HepG2 (cell line): Measurements from ENCODE around the gene PAFAH1B2. TPM values are rescaled to one million over a fixed set of nuclear protein-coding genes. Genes with fewer than 3 reads are reported as not detected.

Experiments used
- ATF7-NPFF ChIP-seq: sonication (generic); formaldehyde crosslinking; IDR thresholded peaks from 2 replicates; pipeline ENCODE4 v1.8.1; 2023; ENCODE audit warnings: mild to moderate bottlenecking, low read depth, missing genetic modification reagents, moderate library complexity
- DDIT3 ChIP-seq: sonication (generic); formaldehyde crosslinking; IDR thresholded peaks from 2 replicates; pipeline ENCODE4 v1.4.0; 2020; ENCODE audit warnings: mild to moderate bottlenecking, missing genetic modification reagents
- EEA1 ChIP-seq: sonication (generic); formaldehyde crosslinking; IDR thresholded peaks from 2 replicates; pipeline ENCODE4 v1.5.1; 2020; ENCODE audit warnings: mild to moderate bottlenecking, missing genetic modification reagents, borderline replicate concordance
- ELF1 ChIP-seq: sonication (generic); formaldehyde crosslinking; IDR thresholded peaks from 2 replicates; pipeline ENCODE4 v1.4.0; 2020; ENCODE audit warnings: missing genetic modification reagents
- FOXO1 ChIP-seq: sonication (generic); formaldehyde crosslinking; IDR thresholded peaks from 2 replicates; pipeline ENCODE4 v1.4.0; 2020; ENCODE audit warnings: missing genetic modification reagents
- GLI4 ChIP-seq: sonication (generic); formaldehyde crosslinking; IDR thresholded peaks from 2 replicates; pipeline ENCODE4 v1.5.1; 2020; ENCODE audit warnings: missing genetic modification reagents, mild to moderate bottlenecking, moderate library complexity, borderline replicate concordance
- HHEX ChIP-seq: IDR thresholded peaks from 2 replicates; pipeline ENCODE4 v1.6.1; 2016; ENCODE audit warnings: control low read depth
- KDM5A ChIP-seq: fragments of 200-600 bp; sonication (generic); IDR thresholded peaks from 2 replicates; pipeline ENCODE4 v1.7.0; 2018; ENCODE audit warnings: antibody characterized with exemption, mild to moderate bottlenecking, low read length, borderline replicate concordance
- KLF13 ChIP-seq: sonication (generic); formaldehyde crosslinking; IDR thresholded peaks from 2 replicates; pipeline ENCODE4 v1.4.0; 2020; ENCODE audit warnings: mild to moderate bottlenecking, missing genetic modification reagents
- SNRNP70 ChIP-seq: fragments of 200-400 bp; formaldehyde crosslinking; IDR thresholded peaks from 2 replicates; pipeline ENCODE4 v1.6.1; 2017; ENCODE audit warnings: mild to moderate bottlenecking, low read depth, low read length, moderate library complexity
- TEF ChIP-seq: sonication (generic); formaldehyde crosslinking; IDR thresholded peaks from 2 replicates; pipeline ENCODE4 v1.5.0; 2020; ENCODE audit warnings: missing genetic modification reagents
- ZFP1 ChIP-seq: IDR thresholded peaks from 2 replicates; pipeline ENCODE4 v1.6.1; 2016
- ZNF232 ChIP-seq: sonication (generic); formaldehyde crosslinking; IDR thresholded peaks from 2 replicates; pipeline ENCODE4 v1.4.0; 2020; ENCODE audit warnings: missing genetic modification reagents, borderline replicate concordance
- ZNF280D ChIP-seq: sonication (generic); formaldehyde crosslinking; IDR thresholded peaks from 2 replicates; pipeline ENCODE4 v1.5.1; 2020; ENCODE audit warnings: mild to moderate bottlenecking, missing genetic modification reagents
- ZNF644 ChIP-seq: IDR thresholded peaks from 2 replicates; pipeline ENCODE4 v1.6.1; 2016; ENCODE audit warnings: low read depth
- ZSCAN9 ChIP-seq: IDR thresholded peaks from 2 replicates; pipeline ENCODE4 v1.6.1; 2016; ENCODE audit warnings: borderline replicate concordance
- polyA plus RNA-seq, 8 experiments: library from polyadenylated mRNA; depleted of rRNA in 3 of 8; stranded (reverse) in 7 of 8; unstranded in 1 of 8; fragments of >200 nt; fragmentation: Illumina TruSeq in 4 of 8; extraction: Trizol in 4 of 8; gene quantifications; 2 replicates each; pipeline versions ENCODE4 v1.2.1 to v1.2.3, GENCODE V29; 2011 to 2016; ENCODE audit warnings: low read depth in 4 of 8, missing spikeins in 1 of 8, mixed read lengths in 1 of 8; ENCODE audit not compliant: insufficient read depth in 1 of 8
- total RNA-seq, 5 experiments: library from RNA; depleted of rRNA; stranded (reverse); fragments of >200 nt; fragmentation: Illumina TruSeq; extraction: Trizol; gene quantifications; 2 replicates each; pipeline ENCODE4 v1.2.3, GENCODE V29; 2016; ENCODE audit warnings: low read depth in 1 of 5
- TF ChIP-seq, protein P1 (sequence below): IDR thresholded peaks from 2 replicates; pipeline ENCODE4 v1.6.1; 2012; ENCODE audit warnings: low read depth, low read length, improper control_type of control experiment
- TF ChIP-seq, protein P2 (sequence below): sonication (generic); formaldehyde crosslinking; IDR thresholded peaks from 2 replicates; pipeline ENCODE4 v1.4.0; 2020; ENCODE audit warnings: missing genetic modification reagents, borderline replicate concordance
- TF ChIP-seq, protein P3 (sequence below): sonication (generic); formaldehyde crosslinking; conservative IDR thresholded peaks from 2 replicates; pipeline ENCODE4 v1.4.0; 2020; ENCODE audit warnings: missing genetic modification reagents

The PAFAH1B2 gene
- total and polyA plus RNA-seq, 2 of the 13 experiments (the other 11 are each of a cell fraction or from before 2014, with no cell fraction given) = 28.8 to 104 TPM

GRCh38 chr11:117096201-117096991, 47.7 kb upstream of the PAFAH1B2 start (continued):
- TF ChIP-seq TEF = no peak
- TF ChIP-seq ELF1 (CRISPR knock-in tag) = peak; percentile 38
- 0 out of 2 replicates have a peak, but pooled peaks have one; percentile 47 for TF ChIP-seq ZNF232 (CRISPR knock-in tag)
- TF ChIP-seq ZFP1 = 0 out of 2 replicates have a peak, but pooled peaks have one; percentile 24
- TF ChIP-seq, protein P1, sequence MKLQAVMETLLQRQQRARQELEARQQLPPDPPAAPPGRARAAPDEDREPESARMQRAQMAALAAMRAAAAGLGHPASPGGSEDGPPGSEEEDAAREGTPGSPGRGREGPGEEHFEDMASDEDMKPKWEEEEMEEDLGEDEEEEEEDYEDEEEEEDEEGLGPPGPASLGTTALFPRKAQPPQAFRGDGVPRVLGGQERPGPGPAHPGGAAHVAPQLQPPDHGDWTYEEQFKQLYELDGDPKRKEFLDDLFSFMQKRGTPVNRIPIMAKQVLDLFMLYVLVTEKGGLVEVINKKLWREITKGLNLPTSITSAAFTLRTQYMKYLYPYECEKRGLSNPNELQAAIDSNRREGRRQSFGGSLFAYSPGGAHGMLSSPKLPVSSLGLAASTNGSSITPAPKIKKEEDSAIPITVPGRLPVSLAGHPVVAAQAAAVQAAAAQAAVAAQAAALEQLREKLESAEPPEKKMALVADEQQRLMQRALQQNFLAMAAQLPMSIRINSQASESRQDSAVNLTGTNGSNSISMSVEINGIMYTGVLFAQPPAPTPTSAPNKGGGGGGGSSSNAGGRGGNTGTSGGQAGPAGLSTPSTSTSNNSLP = peak; percentile 45; the same call in 1 of the 2 replicates
- peak; percentile 34; the same call in 1 of the 2 replicates for TF ChIP-seq FOXO1 (CRISPR knock-in tag)
- TF ChIP-seq HHEX (CRISPR knock-in tag) = no peak
- TF ChIP-seq ZSCAN9 (CRISPR knock-in tag) = peak; percentile 33; the same call in 1 of the 2 replicates
- no peak for TF ChIP-seq GLI4 (CRISPR knock-in tag)
- TF ChIP-seq SNRNP70 = no peak
- TF ChIP-seq ATF7-NPFF = no peak
- TF ChIP-seq, protein P2, sequence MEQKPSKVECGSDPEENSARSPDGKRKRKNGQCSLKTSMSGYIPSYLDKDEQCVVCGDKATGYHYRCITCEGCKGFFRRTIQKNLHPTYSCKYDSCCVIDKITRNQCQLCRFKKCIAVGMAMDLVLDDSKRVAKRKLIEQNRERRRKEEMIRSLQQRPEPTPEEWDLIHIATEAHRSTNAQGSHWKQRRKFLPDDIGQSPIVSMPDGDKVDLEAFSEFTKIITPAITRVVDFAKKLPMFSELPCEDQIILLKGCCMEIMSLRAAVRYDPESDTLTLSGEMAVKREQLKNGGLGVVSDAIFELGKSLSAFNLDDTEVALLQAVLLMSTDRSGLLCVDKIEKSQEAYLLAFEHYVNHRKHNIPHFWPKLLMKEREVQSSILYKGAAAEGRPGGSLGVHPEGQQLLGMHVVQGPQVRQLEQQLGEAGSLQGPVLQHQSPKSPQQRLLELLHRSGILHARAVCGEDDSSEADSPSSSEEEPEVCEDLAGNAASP (CRISPR knock-in tag) = peak; percentile 27; the same call in 1 of the 2 replicates
- no peak for TF ChIP-seq KLF13 (CRISPR knock-in tag)
- TF ChIP-seq ZNF644 (CRISPR knock-in tag) = 0 out of 2 replicates have a peak, but pooled peaks have one; percentile 34
- peak; percentile 83; the same call in 1 of the 2 replicates for TF ChIP-seq ZNF280D (CRISPR knock-in tag)
- TF ChIP-seq DDIT3 (CRISPR knock-in tag) = no peak
- TF ChIP-seq KDM5A = no peak; the same call in 1 of the 2 replicates
- TF ChIP-seq EEA1 (CRISPR knock-in tag) = no peak
- TF ChIP-seq, protein P3, sequence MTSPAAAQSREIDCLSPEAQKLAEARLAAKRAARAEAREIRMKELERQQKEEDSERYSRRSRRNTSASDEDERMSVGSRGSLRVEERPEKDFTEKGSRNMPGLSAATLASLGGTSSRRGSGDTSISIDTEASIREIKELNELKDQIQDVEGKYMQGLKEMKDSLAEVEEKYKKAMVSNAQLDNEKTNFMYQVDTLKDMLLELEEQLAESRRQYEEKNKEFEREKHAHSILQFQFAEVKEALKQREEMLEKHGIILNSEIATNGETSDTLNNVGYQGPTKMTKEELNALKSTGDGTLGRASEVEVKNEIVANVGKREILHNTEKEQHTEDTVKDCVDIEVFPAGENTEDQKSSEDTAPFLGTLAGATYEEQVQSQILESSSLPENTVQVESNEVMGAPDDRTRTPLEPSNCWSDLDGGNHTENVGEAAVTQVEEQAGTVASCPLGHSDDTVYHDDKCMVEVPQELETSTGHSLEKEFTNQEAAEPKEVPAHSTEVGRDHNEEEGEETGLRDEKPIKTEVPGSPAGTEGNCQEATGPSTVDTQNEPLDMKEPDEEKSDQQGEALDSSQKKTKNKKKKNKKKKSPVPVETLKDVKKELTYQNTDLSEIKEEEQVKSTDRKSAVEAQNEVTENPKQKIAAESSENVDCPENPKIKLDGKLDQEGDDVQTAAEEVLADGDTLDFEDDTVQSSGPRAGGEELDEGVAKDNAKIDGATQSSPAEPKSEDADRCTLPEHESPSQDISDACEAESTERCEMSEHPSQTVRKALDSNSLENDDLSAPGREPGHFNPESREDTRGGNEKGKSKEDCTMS (CRISPR knock-in tag) = no peak
